Endothelial cell (in vitro differentiated cells): ENCODE results near the gene GLB1L2. TPM values are rescaled to one million over a fixed set of nuclear protein-coding genes. Genes with fewer than 3 reads are reported as not detected.
A peak's percentile ranks its signal among the peaks of the same experiment; 100 is the strongest.

Source experiments
- DNase-seq: peaks from one replicate; pipeline ENCODE4 v3.0.0; 2021; ENCODE audit warnings: low spot score
- H3K27ac Mint-ChIP-seq: one replicate; pipeline ENCODE4 v1.8.0; 2021; ENCODE audit warnings: mixed read lengths, inconsistent platforms; ENCODE audit not compliant: unreplicated experiment
- H3K27me3 Mint-ChIP-seq: one replicate; pipeline ENCODE4 v1.8.0; 2021; ENCODE audit warnings: mild to moderate bottlenecking, moderate library complexity, mixed read lengths, inconsistent platforms; ENCODE audit not compliant: unreplicated experiment
- H3K36me3 Mint-ChIP-seq: one replicate; pipeline ENCODE4 v1.8.0; 2021; ENCODE audit warnings: mild to moderate bottlenecking, low read depth, mixed read lengths, inconsistent platforms; ENCODE audit not compliant: unreplicated experiment
- H3K4me1 Mint-ChIP-seq: one replicate; pipeline ENCODE4 v1.8.0; 2021; ENCODE audit warnings: mild to moderate bottlenecking, mixed read lengths, inconsistent platforms; ENCODE audit not compliant: unreplicated experiment
- H3K4me3 Mint-ChIP-seq: one replicate; pipeline ENCODE4 v1.8.0; 2021; ENCODE audit warnings: mild to moderate bottlenecking, mixed read lengths, inconsistent platforms; ENCODE audit not compliant: unreplicated experiment
- H3K9me3 Mint-ChIP-seq: one replicate; pipeline ENCODE4 v1.8.0; 2021; ENCODE audit warnings: mixed read lengths, inconsistent platforms; ENCODE audit not compliant: unreplicated experiment
- total RNA-seq: library from RNA; stranded (reverse); fragmentation: NEBNext Ultra II Directional; extraction: Animal tissue kit (Norgen Biotek cat#: 25700); gene quantifications from one replicate; pipeline ENCODE4 v1.2.1, GENCODE V29; 2021; ENCODE audit not compliant: unreplicated experiment
- TF ChIP-seq, protein P1 (sequence below): fragments of 200-600 bp; sonication (generic); IDR thresholded peaks from one replicate; pipeline ENCODE4 v1.5.0; 2021; ENCODE audit warnings: antibody characterized with exemption; ENCODE audit not compliant: unreplicated experiment

GLB1L2 gene
- total RNA-seq, 1 donor from 2014 or later: 5.0 TPM

DNA sequence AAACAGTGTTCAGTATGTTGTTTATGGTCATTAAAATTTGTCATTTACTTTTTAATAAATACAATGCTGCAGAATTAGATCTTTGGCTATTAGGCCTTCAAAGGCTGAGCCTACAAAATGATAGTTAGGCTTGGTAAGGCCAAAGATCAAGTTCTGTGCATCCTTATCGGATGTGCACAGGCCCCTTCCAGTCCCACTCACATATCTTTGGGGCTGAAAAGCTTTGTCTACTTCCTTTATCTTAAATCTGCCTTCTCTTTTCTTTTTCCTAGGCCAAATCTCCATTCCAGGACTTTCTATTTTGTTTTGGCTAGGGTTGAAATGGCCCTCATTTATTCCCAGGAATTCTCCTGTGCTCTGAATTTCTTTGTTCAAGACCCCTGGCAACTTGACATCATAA is 3.4 kb upstream of the GLB1L2 start:
- Mint-ChIP-seq H3K4me1 (peaks cover 14% of the 10 kb centered on the region), H3K27ac (no peak overlapping the region)

DNA sequence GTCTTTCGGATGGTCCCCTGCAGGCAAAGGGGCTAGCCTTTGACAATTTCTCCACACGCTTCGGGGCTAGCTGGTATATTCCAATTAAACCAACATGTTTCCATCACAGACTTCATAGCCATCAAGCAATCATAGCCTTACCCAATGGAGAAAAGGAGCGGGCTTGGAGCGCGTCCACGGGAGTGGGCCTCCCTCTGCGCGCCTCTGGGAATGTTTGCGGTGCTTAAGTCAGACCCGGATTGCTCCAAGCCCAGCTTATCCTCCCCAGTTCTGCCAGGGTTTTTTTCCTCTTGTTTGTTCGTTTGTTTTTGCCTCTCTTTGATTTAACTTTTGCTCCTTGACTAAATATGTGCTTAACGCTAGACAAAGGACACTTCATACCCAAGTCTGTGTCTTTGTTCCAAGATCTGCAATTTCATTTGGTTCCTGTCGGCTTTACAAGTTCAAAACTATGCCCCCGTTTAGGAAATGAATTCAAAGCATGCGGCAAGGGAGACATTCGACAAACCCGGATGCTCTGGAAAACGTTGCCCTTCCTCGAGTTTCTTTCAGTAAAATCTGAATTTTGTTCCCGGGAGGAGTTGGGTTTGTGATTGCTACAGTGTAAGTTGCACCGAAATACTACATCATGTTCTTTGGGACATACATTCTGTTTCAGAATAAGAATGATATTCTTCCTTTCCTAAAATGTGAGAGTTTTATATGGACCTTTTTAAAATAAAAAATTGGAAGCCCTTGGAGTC is 1.0 kb upstream of the GLB1L2 start:
- DNase-seq: no peak
- peaks cover 9% of the 10 kb centered on the region for H3K36me3 Mint-ChIP-seq
- H3K27me3 Mint-ChIP-seq: peaks cover 12% of the 10 kb centered on the region
- H3K4me1 Mint-ChIP-seq: peaks cover 23% of the 10 kb centered on the region
- peak overlapping the region; percentile 88 for H3K4me3 Mint-ChIP-seq
- H3K27ac Mint-ChIP-seq: no peak overlapping the region
- H3K9me3 Mint-ChIP-seq: no peaks in the 10 kb centered on the region
- TF ChIP-seq, protein P1, sequence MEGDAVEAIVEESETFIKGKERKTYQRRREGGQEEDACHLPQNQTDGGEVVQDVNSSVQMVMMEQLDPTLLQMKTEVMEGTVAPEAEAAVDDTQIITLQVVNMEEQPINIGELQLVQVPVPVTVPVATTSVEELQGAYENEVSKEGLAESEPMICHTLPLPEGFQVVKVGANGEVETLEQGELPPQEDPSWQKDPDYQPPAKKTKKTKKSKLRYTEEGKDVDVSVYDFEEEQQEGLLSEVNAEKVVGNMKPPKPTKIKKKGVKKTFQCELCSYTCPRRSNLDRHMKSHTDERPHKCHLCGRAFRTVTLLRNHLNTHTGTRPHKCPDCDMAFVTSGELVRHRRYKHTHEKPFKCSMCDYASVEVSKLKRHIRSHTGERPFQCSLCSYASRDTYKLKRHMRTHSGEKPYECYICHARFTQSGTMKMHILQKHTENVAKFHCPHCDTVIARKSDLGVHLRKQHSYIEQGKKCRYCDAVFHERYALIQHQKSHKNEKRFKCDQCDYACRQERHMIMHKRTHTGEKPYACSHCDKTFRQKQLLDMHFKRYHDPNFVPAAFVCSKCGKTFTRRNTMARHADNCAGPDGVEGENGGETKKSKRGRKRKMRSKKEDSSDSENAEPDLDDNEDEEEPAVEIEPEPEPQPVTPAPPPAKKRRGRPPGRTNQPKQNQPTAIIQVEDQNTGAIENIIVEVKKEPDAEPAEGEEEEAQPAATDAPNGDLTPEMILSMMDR: no peak

More for the DNA sequence above, 3.4 kb upstream of the GLB1L2 start:
- H3K27me3 Mint-ChIP-seq: peaks cover 8% of the 10 kb centered on the region
- H3K4me3 Mint-ChIP-seq: no peak overlapping the region
- peaks cover 9% of the 10 kb centered on the region for H3K36me3 Mint-ChIP-seq
- DNase-seq: no peak
- no peaks in the 10 kb centered on the region for H3K9me3 Mint-ChIP-seq
- TF ChIP-seq, protein P1: no peak

DNA sequence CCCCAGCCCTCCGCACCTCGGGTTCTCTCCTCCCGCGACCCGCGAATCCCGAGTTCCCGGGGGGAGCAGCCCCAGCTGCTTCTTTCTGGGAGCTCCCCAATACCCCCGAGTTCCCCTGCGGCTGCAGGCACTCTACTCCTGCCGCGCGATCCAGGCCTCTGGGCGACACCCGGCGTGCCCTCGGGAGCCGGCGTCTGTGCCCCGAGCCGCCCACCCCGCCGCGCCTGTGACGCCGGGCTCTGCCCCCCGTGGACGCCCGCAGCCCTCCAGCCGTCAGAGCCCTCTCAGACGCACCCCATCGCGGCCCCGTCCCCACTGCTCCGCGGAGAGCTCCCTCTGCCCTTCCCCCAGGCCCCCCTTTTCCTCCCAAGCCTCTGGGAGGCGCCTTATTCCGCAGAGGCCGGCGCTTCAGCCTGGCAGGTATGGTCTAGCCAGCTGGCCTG is 422 bp downstream of the GLB1L2 start:
- TF ChIP-seq, protein P1: no peak
- H3K36me3 Mint-ChIP-seq: peaks cover 9% of the 10 kb centered on the region
- peaks cover 13% of the 10 kb centered on the region for H3K27me3 Mint-ChIP-seq
- DNase-seq: peak; percentile 23
- H3K27ac Mint-ChIP-seq: no peak overlapping the region
- H3K4me3 Mint-ChIP-seq: peak overlapping the region; percentile 82
- H3K4me1 Mint-ChIP-seq: peaks cover 23% of the 10 kb centered on the region
- H3K9me3 Mint-ChIP-seq: no peaks in the 10 kb centered on the region

DNA sequence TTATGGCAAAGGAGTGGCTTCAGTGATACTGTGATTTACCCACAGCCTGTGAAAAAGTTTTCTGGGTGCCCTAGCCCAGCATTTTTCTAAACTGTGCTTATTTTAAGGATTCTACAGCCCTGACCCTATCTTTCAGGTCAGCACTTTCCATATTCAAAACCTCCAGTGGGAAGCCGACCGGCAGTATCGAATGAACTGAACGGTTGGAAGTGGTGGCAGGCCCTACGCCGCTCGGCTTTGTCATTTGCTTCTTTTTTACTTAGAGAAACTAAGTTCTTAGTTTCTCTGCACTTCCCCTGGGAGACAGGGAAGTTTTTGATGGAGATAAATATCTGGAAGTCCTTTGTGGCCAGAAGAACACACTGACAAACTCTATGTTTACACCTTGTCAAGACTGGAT is 994 bp downstream of the GLB1L2 start:
- H3K4me3 Mint-ChIP-seq: peak overlapping the region; percentile 82
- no peak for DNase-seq
- TF ChIP-seq, protein P1: no peak
- H3K27me3 Mint-ChIP-seq: peaks cover 17% of the 10 kb centered on the region
- no peak overlapping the region for H3K27ac Mint-ChIP-seq
- H3K4me1 Mint-ChIP-seq: peaks cover 23% of the 10 kb centered on the region
- H3K36me3 Mint-ChIP-seq: peaks cover 9% of the 10 kb centered on the region
- H3K9me3 Mint-ChIP-seq: no peaks in the 10 kb centered on the region

DNA sequence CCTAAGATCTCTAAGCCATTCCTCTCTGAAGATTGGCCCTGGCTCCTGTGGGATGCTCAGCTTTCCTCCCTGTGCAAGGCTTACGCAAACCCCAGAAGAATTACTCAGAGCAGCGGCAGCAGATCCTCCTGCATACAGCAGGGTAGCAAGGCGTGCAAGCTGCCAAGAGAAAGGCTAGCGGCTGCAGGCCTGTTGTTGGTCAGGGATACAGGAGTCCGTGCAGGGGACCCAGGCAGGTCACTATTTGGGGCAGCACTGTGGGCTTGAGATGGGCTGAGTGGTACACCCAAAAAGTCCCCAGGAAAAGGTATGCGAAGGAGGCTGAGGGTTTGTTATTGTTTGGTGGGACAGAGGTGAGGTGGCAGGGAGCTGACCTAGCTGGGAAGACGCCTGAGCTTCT is 1.5 kb downstream of the GLB1L2 start:
- H3K4me1 Mint-ChIP-seq: peaks cover 23% of the 10 kb centered on the region
- H3K27ac Mint-ChIP-seq: no peak overlapping the region
- no peaks in the 10 kb centered on the region for H3K9me3 Mint-ChIP-seq
- H3K36me3 Mint-ChIP-seq: peaks cover 9% of the 10 kb centered on the region
- TF ChIP-seq, protein P1: no peak
- no peak overlapping the region for H3K4me3 Mint-ChIP-seq
- peaks cover 17% of the 10 kb centered on the region for H3K27me3 Mint-ChIP-seq
- no peak for DNase-seq
